Gastrocnemius medialis (tissue), 4 donors: ENCODE data around the gene SHH. TPM values are rescaled to one million over a fixed set of nuclear protein-coding genes. Genes with fewer than 3 reads are reported as not detected.

Source experiments
- ATAC-seq, 2 donors: fragments of 150-250 bp; one replicate each; pipeline ENCODE4 v1.9.1; 2016
- DNase-seq, 2 donors: peaks; one replicate each; pipeline ENCODE4 v3.0.0-alpha.2; 2019
- H3K27ac ChIP-seq, 4 donors: fragments of 200-600 bp; sonication (generic); 1 replicate in 1 of 4; 2 replicates in 3 of 4; pipeline ENCODE4 v1.5.1; 2016 to 2018; ENCODE audit warnings: mild to moderate bottlenecking in 2 of 4, moderate library complexity in 1 of 4
- H3K27me3 ChIP-seq, 3 donors: fragments of 200-600 bp; sonication (generic) in 2 of 3; 1 replicate in 1 of 3; 2 replicates in 2 of 3; pipeline versions ENCODE4 v1.5.1 to v1.6.0; 2016 to 2019; ENCODE audit warnings: mild to moderate bottlenecking in 1 of 3, moderate library complexity in 1 of 3
- H3K36me3 ChIP-seq, 2 donors: fragments of 200-600 bp; sonication (generic) in 1 of 2; one replicate each; pipeline ENCODE4 v1.5.1; 2017 to 2018
- H3K4me1 ChIP-seq, 2 donors: fragments of 200-600 bp; sonication (generic) in 1 of 2; one replicate each; pipeline ENCODE4 v1.5.1; 2016 to 2017; ENCODE audit warnings: mild to moderate bottlenecking in 2 of 2
- H3K4me3 ChIP-seq, 4 donors: fragments of 200-600 bp; sonication (generic) in 3 of 4; 1 replicate in 1 of 4; 2 replicates in 3 of 4; pipeline ENCODE4 v1.5.1; 2016 to 2019; ENCODE audit warnings: mild to moderate bottlenecking in 2 of 4
- H3K9me3 ChIP-seq, 3 donors: fragments of 200-600 bp; sonication (generic) in 2 of 3; 1 replicate in 1 of 3; 2 replicates in 2 of 3; pipeline ENCODE4 v1.5.1; 2016 to 2019
- POLR2A ChIP-seq, 2 donors: fragments of 450-650 bp; IDR thresholded peaks; one replicate each; pipeline ENCODE4 v1.6.1; 2017; ENCODE audit warnings: antibody characterized with exemption in 2 of 2, mild to moderate bottlenecking in 2 of 2, moderate library complexity in 2 of 2
- in situ Hi-C, 4 donors: fragments of 200-750 bp; cut with MboI; loops; one replicate each; pipeline versions ENCODE4 v1.15.0 to v1.8.0; 2017; ENCODE audit warnings: low sequenced_read_pairs in 4 of 4
- intact Hi-C: fragments of 100-400 bp; cut with DNase I; formaldehyde crosslinking; loops from one replicate; pipeline ENCODE4 v1.15.1; 2023; ENCODE audit warnings: low total_unique reads
- total RNA-seq, 4 donors: library from RNA; depleted of rRNA; stranded (reverse); fragments of >200 nt; gene quantifications; one replicate each; pipeline versions ENCODE4 v1.1.0 to v1.2.3, GENCODE V29; 2016
- TF ChIP-seq, protein P1 (sequence below), 5 experiments: fragments of 450-650 bp in 3 of 5; fragments of 200-600 bp in 2 of 5; sonication (generic) in 2 of 5; IDR thresholded peaks in 4 of 5; conservative IDR thresholded peaks in 1 of 5; 1 replicate in 4 of 5; 2 replicates in 1 of 5; pipeline ENCODE4 v1.5.1; 2016 to 2019; ENCODE audit warnings: antibody characterized with exemption in 5 of 5, mild to moderate bottlenecking in 3 of 5, moderate library complexity in 3 of 5

SHH gene
- total RNA-seq, 4 donors from 2014 or later: not detected

DNA sequence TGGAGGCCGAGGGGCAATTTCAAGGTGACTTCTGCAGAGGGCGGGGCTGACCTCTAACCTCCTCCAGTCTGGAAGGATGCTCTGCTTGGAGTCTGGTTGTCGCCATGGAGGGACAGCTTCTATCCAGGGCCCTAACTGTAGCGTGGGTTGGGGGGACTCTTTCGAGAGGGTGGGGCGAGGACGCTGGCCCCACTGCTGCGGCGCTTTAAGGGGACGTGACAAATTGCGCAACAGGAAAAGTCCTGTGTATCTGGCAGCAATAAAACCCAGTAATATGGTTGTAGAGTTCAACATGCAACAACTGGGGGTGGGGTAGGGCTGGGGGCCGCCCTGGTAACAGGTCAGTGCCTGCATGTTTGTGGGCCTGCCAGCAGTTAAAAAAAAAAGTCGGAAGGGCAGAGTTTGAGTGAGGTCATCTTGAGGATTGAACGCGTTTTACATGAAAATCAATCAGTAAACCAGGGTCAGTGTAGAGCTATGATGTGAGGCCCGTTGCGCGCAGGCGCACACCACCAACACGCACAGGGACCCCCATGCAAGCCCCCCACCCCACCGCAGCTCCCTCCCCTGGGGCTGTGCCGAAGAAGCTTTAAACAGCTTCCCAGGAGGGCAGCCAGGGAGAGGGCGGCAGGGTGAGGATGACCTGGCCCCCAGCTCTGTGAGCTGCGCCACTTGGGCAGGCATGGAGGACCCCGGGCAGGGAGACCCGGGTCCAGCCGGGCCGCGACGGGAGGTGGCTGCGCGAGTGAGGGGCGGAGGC lies 4.3 kb downstream of the SHH start:
- Histone ChIP-seq H3K9me3 (no peaks in the 10 kb centered on the region), H3K27me3 (peaks cover 91 to 93% (median 92%) of the 10 kb centered on the region in 3 donors), H3K4me3 (peak overlapping the region in 1 of 4 donors; percentile 33), H3K27ac (no peak overlapping the region), H3K4me1 (peaks cover 16 to 43% of the 10 kb centered on the region in 2 donors), H3K36me3 (no peaks in the 10 kb centered on the region)
- ATAC-seq (no peak), DNase-seq (no peak)
- intact Hi-C loops: no loop called here
- in situ Hi-C loops: loop anchor here in 1 of 4 donors (25.0 kb wide), 1 partner anchor 654 kb away; no protein-coding TSS in a partner anchor
- TF ChIP-seq, protein P1, sequence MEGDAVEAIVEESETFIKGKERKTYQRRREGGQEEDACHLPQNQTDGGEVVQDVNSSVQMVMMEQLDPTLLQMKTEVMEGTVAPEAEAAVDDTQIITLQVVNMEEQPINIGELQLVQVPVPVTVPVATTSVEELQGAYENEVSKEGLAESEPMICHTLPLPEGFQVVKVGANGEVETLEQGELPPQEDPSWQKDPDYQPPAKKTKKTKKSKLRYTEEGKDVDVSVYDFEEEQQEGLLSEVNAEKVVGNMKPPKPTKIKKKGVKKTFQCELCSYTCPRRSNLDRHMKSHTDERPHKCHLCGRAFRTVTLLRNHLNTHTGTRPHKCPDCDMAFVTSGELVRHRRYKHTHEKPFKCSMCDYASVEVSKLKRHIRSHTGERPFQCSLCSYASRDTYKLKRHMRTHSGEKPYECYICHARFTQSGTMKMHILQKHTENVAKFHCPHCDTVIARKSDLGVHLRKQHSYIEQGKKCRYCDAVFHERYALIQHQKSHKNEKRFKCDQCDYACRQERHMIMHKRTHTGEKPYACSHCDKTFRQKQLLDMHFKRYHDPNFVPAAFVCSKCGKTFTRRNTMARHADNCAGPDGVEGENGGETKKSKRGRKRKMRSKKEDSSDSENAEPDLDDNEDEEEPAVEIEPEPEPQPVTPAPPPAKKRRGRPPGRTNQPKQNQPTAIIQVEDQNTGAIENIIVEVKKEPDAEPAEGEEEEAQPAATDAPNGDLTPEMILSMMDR (IDR thresholded peaks at IDR 0.05 in 4 of 5, conservative IDR thresholded peaks at IDR 0.05 in 1 of 5): no peak
- TF ChIP-seq POLR2A (IDR thresholded peaks at IDR 0.05): no peak

DNA sequence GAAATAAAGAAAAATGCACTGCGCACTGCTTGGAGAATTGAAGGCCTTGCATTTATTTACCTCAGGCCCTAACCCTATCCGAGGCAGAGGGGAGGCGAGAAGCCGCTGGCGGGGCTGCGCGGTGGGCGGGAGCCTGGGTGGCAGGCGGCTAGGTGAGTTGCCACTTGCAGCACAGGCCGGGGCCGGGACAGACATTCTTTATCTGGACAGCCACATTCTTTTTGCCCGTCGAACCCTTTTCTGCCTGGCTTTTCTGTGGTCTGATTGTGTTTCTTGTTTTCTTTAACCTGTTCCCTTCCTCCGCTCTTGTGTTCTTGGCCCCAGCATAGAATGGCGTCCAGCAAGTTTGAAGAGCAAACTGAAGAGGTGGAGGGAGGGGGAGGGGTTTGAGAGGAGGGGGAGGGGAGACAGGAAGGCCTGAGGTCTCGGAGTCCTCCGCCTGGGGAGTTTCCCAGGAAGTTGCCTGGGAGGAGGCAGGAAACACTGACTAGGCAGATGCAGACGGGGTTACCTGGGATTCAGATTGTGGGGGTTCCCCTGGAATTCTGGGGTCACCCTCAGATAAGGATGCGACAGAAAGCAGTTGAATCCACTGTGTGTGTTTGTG lies 5.1 kb downstream of the SHH start:
- Histone ChIP-seq H3K27ac (no peak overlapping the region), H3K36me3 (no peaks in the 10 kb centered on the region), H3K9me3 (no peaks in the 10 kb centered on the region), H3K4me1 (peaks cover 16 to 42% of the 10 kb centered on the region in 2 donors), H3K4me3 (no peak overlapping the region), H3K27me3 (peaks cover 85 to 93% (median 92%) of the 10 kb centered on the region in 3 donors)
- in situ Hi-C loops (loop anchor here in 1 of 4 donors (25.0 kb wide), 1 partner anchor 655 kb away; no protein-coding TSS in a partner anchor), intact Hi-C loops (no loop called here)
- DNase-seq: no peak
- ATAC-seq: no peak
- TF ChIP-seq, protein P1 (IDR thresholded peaks at IDR 0.05 in 4 of 5, conservative IDR thresholded peaks at IDR 0.05 in 1 of 5): no peak
- TF ChIP-seq POLR2A (IDR thresholded peaks at IDR 0.05): no peak

DNA sequence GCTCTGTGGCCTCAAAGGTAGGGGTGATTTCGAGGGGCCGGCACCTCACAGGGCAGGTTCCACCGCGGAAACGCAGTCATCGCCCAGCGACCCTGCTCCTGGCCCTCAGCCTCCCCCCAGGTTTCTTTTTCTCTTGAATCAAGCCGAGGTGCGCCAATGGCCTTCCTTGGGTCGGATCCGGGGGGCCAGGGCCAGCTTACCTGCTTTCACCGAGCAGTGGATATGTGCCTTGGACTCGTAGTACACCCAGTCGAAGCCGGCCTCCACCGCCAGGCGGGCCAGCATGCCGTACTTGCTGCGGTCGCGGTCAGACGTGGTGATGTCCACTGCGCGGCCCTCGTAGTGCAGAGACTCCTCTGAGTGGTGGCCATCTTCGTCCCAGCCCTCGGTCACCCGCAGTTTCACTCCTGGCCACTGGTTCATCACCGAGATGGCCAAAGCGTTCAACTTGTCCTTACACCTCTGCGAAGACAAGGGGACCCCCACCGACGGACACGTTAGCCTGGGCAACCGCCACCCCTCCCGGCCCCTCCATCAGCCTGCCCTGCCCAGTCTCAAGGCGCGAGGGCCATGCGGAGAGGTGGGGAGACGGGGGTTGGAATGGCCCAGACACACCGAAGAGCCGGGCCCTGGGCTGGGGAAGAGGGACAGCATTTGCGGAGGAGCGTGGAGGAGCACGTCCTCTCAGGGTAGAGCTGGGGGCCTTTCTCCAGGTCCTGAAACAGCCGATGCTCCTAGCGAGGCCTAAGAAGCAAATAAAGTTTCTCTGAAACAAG lies 6.0 kb downstream of the SHH start:
- DNase-seq: no peak
- H3K4me3 ChIP-seq: peak overlapping the region in 3 of 4 donors; percentile 38 to 54 (median 44)
- ATAC-seq: no peak
- H3K27ac ChIP-seq: no peak overlapping the region
- no peak for TF ChIP-seq POLR2A (IDR thresholded peaks at IDR 0.05)
- TF ChIP-seq, protein P1 (IDR thresholded peaks at IDR 0.05 in 4 of 5, conservative IDR thresholded peaks at IDR 0.05 in 1 of 5): no peak
- no peaks in the 10 kb centered on the region for H3K36me3 ChIP-seq
- in situ Hi-C loops: loop anchor here in 1 of 4 donors (25.0 kb wide), 1 partner anchor 656 kb away; no protein-coding TSS in a partner anchor
- intact Hi-C loops: no loop called here
- H3K27me3 ChIP-seq: peaks cover 82 to 91% (median 90%) of the 10 kb centered on the region in 3 donors
- peaks cover 16 to 37% of the 10 kb centered on the region in 2 donors for H3K4me1 ChIP-seq
- H3K9me3 ChIP-seq: no peaks in the 10 kb centered on the region

DNA sequence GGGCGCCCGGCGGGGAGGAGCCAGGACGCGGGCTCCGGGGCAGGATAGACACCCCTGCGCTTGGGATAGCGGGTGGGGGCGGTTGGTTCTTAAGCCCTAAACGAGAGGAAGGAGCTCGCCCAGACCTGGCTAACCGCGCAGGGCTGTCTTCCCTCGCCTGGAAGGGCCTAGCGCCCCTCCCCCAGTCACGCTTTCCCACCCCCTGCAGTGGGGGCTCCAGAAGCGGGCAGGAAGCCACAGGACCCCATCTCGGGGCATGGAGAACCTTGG lies 6.5 kb downstream of the SHH start:
- Histone ChIP-seq H3K4me3 (peak overlapping the region; percentile 12 to 54 (median 41)), H3K27ac (no peak overlapping the region), H3K4me1 (peaks cover 16 to 37% of the 10 kb centered on the region in 2 donors), H3K9me3 (no peaks in the 10 kb centered on the region), H3K27me3 (peaks cover 81 to 91% (median 87%) of the 10 kb centered on the region in 3 donors), H3K36me3 (no peaks in the 10 kb centered on the region)
- DNase-seq: no peak
- TF ChIP-seq POLR2A (IDR thresholded peaks at IDR 0.05): no peak
- TF ChIP-seq, protein P1 (IDR thresholded peaks at IDR 0.05 in 4 of 5, conservative IDR thresholded peaks at IDR 0.05 in 1 of 5): no peak
- in situ Hi-C loops: loop anchor here in 1 of 4 donors (25.0 kb wide), 1 partner anchor 657 kb away; no protein-coding TSS in a partner anchor
- ATAC-seq: no peak
- intact Hi-C loops: loop anchor here (2.0 kb wide), 1 partner anchor 667 kb away; no protein-coding TSS in a partner anchor
